ENCODE results near the gene TRMT1.

GRCh38 chr19:13102416-13102665 lies 14.2 kb downstream of the TRMT1 start:
- TF ChIP-seq POLR2AphosphoS5 (IDR thresholded peaks at IDR 0.05) (no peak), EP300 (IDR thresholded peaks at IDR 0.05) (no peak)
